HepG2 (cell line): ENCODE data around the gene IRX5. TPM values are rescaled to one million over a fixed set of nuclear protein-coding genes. Genes with fewer than 3 reads are reported as not detected.

ENCODE experiments used
- ATAC-seq: fragments of 200-7000 bp; cut with Tn5 transposase; 3 replicates; pipeline ENCODE4 v1.9.1; 2020; ENCODE audit warnings: mild to moderate bottlenecking, moderate library complexity
- BruUV-seq: library from RNA; stranded (reverse); fragments of 400-500 nt; replicated peaks from 2 replicates; lab custom pipeline; 2021; lab: Mats Ljungman, UMichigan
- CTCF ChIA-PET: fragments of 300-600 bp; formaldehyde crosslinking; extraction: SDS; loops from one replicate; lab custom pipeline; 2021; ENCODE audit warnings: low total read pairs, inconsistent platforms, low intra/inter-chr PET ratio; lab: Yijun Ruan, JAX
- POLR2A ChIA-PET: fragments of 350-600 bp; sonication (Branson Sonifier 250); formaldehyde crosslinking; loops from one replicate; lab custom pipeline; 2020; ENCODE audit warnings: antibody characterized with exemption, inconsistent platforms; lab: Yijun Ruan, JAX
- DNase-seq: peaks from one replicate; pipeline ENCODE4 v3.0.0-alpha.2; 2015; ENCODE audit warnings: low spot score
- FAIRE-seq: peaks from 3 replicates; lab custom pipeline; 2011; peaks lifted over from hg19 to GRCh38; lab: Jason Lieb, UNC
- H2AFZ ChIP-seq: one replicate; pipeline ENCODE4 v1.6.1; 2011; ENCODE audit warnings: low read length, inconsistent platforms
- H3K27ac ChIP-seq: fragments of 300-600 bp; 3 replicates; pipeline ENCODE4 v1.8.0; 2011; ENCODE audit warnings: mixed run types, mild to moderate bottlenecking, mixed read lengths, low read length, inconsistent platforms; ENCODE audit not compliant: insufficient read depth; ENCODE audit errors: extremely low read length
- H3K27me3 ChIP-seq, 2 experiments: fragments of 200-600 bp in 1 of 2; 2 replicates in 1 of 2; 3 replicates in 1 of 2; pipeline versions ENCODE4 v1.6.0 to v1.8.0; 2011; ENCODE audit warnings: low read length in 2 of 2, mild to moderate bottlenecking in 2 of 2, moderate library complexity in 2 of 2, inconsistent platforms in 1 of 2; ENCODE audit not compliant: insufficient read depth in 2 of 2, control insufficient read depth in 1 of 2
- H3K36me3 ChIP-seq, 2 experiments: fragments of 200-600 bp in 1 of 2; replicated peaks in 1 of 2; 2 replicates in 1 of 2; 3 replicates in 1 of 2; pipeline versions ENCODE4 v1.5.1 to v1.8.0; 2011; ENCODE audit warnings: low read length in 2 of 2, inconsistent platforms in 1 of 2; ENCODE audit not compliant: insufficient read depth in 2 of 2, control insufficient read depth in 1 of 2
- H3K4me1 ChIP-seq: 2 replicates; pipeline ENCODE4 v1.5.1; 2012; ENCODE audit warnings: low read length, inconsistent platforms; ENCODE audit not compliant: insufficient read depth
- H3K4me2 ChIP-seq: 2 replicates; pipeline ENCODE4 v1.6.0; 2011; ENCODE audit warnings: low read depth, low read length, inconsistent platforms
- H3K4me3 ChIP-seq, 3 experiments: fragments of 200-600 bp in 1 of 3; sonication (generic), shearing (Covaris generic) in 1 of 3; replicated peaks in 1 of 3; 2 replicates each; pipeline ENCODE4 v1.5.1; 2011 to 2016; ENCODE audit warnings: low read length in 3 of 3, inconsistent platforms in 2 of 3, low read depth in 2 of 3, mild to moderate bottlenecking in 2 of 3, control low read depth in 1 of 3, mixed read lengths in 1 of 3; ENCODE audit not compliant: insufficient read depth in 1 of 3
- H3K79me2 ChIP-seq: one replicate; pipeline ENCODE4 v1.6.1; 2011; ENCODE audit warnings: low read length, inconsistent platforms; ENCODE audit not compliant: insufficient read depth
- H3K9ac ChIP-seq: 2 replicates; pipeline ENCODE4 v1.6.0; 2011; ENCODE audit warnings: mild to moderate bottlenecking, low read depth, low read length, inconsistent platforms; ENCODE audit not compliant: insufficient read depth
- H3K9me3 ChIP-seq: 2 replicates; pipeline ENCODE4 v1.5.1; 2012; ENCODE audit warnings: mild to moderate bottlenecking, low read length
- H4K20me1 ChIP-seq: 2 replicates; pipeline ENCODE4 v1.6.0; 2011; ENCODE audit warnings: inconsistent platforms, mild to moderate bottlenecking, low read length, moderate library complexity; ENCODE audit not compliant: insufficient read depth
- ATF7-NPFF ChIP-seq: sonication (generic); formaldehyde crosslinking; IDR thresholded peaks from 2 replicates; pipeline ENCODE4 v1.8.1; 2023; ENCODE audit warnings: mild to moderate bottlenecking, low read depth, missing genetic modification reagents, moderate library complexity
- GFI1 ChIP-seq: sonication (generic); formaldehyde crosslinking; IDR thresholded peaks from 2 replicates; pipeline ENCODE4 v1.5.0; 2020; ENCODE audit warnings: missing genetic modification reagents, mild to moderate bottlenecking, borderline replicate concordance
- GMEB1 ChIP-seq: sonication (generic); formaldehyde crosslinking; IDR thresholded peaks from 2 replicates; pipeline ENCODE4 v1.5.1; 2020; ENCODE audit warnings: missing genetic modification reagents, mild to moderate bottlenecking, borderline replicate concordance
- HCFC1 ChIP-seq: fragments of 150-350 bp; IDR thresholded peaks from 2 replicates; pipeline ENCODE4 v1.6.1; 2014; ENCODE audit warnings: low read depth, low read length
- NCOA1 ChIP-seq: sonication (generic); formaldehyde crosslinking; IDR thresholded peaks from 2 replicates; pipeline ENCODE4 v1.9.0; 2021; ENCODE audit warnings: missing genetic modification reagents
- NFYB ChIP-seq: sonication (generic); formaldehyde crosslinking; IDR thresholded peaks from 2 replicates; pipeline ENCODE4 v1.4.0; 2020; ENCODE audit warnings: missing genetic modification reagents
- NKX3-1 ChIP-seq: sonication (generic); formaldehyde crosslinking; IDR thresholded peaks from 2 replicates; pipeline ENCODE4 v1.5.0; 2020; ENCODE audit warnings: missing genetic modification reagents
- RBFOX2 ChIP-seq: fragments of 200-400 bp; formaldehyde crosslinking; IDR thresholded peaks from 2 replicates; pipeline ENCODE4 v1.6.1; 2017; ENCODE audit warnings: low read depth, mild to moderate bottlenecking, low read length
- TOPORS ChIP-seq: sonication (generic); formaldehyde crosslinking; IDR thresholded peaks from 2 replicates; pipeline ENCODE4 v1.8.0; 2023; ENCODE audit warnings: mild to moderate bottlenecking, missing genetic modification reagents
- UBTF ChIP-seq: sonication (generic); formaldehyde crosslinking; IDR thresholded peaks from 2 replicates; pipeline ENCODE4 v1.4.0; 2020; ENCODE audit warnings: mild to moderate bottlenecking, missing genetic modification reagents
- ZMYM3 ChIP-seq: sonication (generic); formaldehyde crosslinking; IDR thresholded peaks from 2 replicates; pipeline ENCODE4 v1.5.1; 2020; ENCODE audit warnings: mild to moderate bottlenecking, missing genetic modification reagents
- ZNF343 ChIP-seq: sonication (generic); formaldehyde crosslinking; IDR thresholded peaks from 2 replicates; pipeline ENCODE4 v1.4.0; 2020; ENCODE audit warnings: mild to moderate bottlenecking, missing genetic modification reagents
- ZNF562 ChIP-seq: sonication (generic); formaldehyde crosslinking; IDR thresholded peaks from 2 replicates; pipeline ENCODE4 v1.8.0; 2022; ENCODE audit warnings: missing genetic modification reagents, borderline replicate concordance
- in situ Hi-C: cut with HindIII; loops from 2 replicates; pipeline ENCODE4 v1.10.0; 2017; ENCODE audit warnings: low pct_unique_long_range_greater_than_20kb; ENCODE audit not compliant: extremely low pct_ligation_motif_present
- intact Hi-C: fragments of 100-400 bp; cut with micrococcal nuclease; formaldehyde crosslinking; loops from one replicate; pipeline ENCODE4 v1.10.0; 2022; ENCODE audit not compliant: unreplicated experiment
- polyA plus RNA-seq, 8 experiments: library from polyadenylated mRNA; depleted of rRNA in 3 of 8; stranded (reverse) in 7 of 8; unstranded in 1 of 8; fragments of >200 nt; fragmentation: Illumina TruSeq in 4 of 8; extraction: Trizol in 4 of 8; gene quantifications; 2 replicates each; pipeline versions ENCODE4 v1.2.1 to v1.2.3, GENCODE V29; 2011 to 2016; ENCODE audit warnings: low read depth in 4 of 8, missing spikeins in 1 of 8, mixed read lengths in 1 of 8; ENCODE audit not compliant: insufficient read depth in 1 of 8
- total RNA-seq, 5 experiments: library from RNA; depleted of rRNA; stranded (reverse); fragments of >200 nt; fragmentation: Illumina TruSeq; extraction: Trizol; gene quantifications; 2 replicates each; pipeline ENCODE4 v1.2.3, GENCODE V29; 2016; ENCODE audit warnings: low read depth in 1 of 5
- TF ChIP-seq, protein P1 (sequence below): sonication (generic); formaldehyde crosslinking; IDR thresholded peaks from 2 replicates; pipeline ENCODE4 v1.8.0; 2022; ENCODE audit warnings: low read depth, missing genetic modification reagents
- TF ChIP-seq, protein P2 (sequence below): IDR thresholded peaks from 2 replicates; pipeline ENCODE4 v1.6.1; 2016; ENCODE audit warnings: missing biosample characterization, missing genetic modification reagents, low read depth
- TF ChIP-seq, protein P3 (sequence below): sonication (generic); formaldehyde crosslinking; IDR thresholded peaks from 2 replicates; pipeline ENCODE4 v1.4.0; 2020; ENCODE audit warnings: low read depth, mild to moderate bottlenecking, missing genetic modification reagents

The IRX5 gene
- total and polyA plus RNA-seq, 2 of the 13 experiments (the other 11 are each of a cell fraction or from before 2014, with no cell fraction given), result not detected

DNA sequence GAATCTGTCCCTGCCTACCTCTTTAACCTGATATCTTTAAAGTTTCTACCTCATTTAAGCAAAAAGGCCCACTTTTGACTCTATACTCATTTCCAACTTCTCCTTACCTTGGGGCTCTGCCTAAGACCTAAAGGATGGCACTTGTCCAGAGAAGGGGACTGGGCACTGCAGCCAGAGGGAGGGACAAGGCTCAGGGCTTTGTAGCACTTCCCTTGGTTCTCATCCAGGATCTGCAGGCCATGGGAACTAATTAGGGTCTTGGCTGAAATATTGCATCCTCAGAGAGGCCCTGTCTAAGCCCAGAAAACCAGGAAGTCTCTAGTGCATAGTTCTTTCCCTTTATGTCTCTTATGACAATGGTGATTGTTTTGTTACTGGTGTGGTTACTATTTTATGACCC is 37.3 kb downstream of the IRX5 start:
- no peak overlapping the region for H3K4me2 ChIP-seq
- no peak overlapping the region for H2AFZ ChIP-seq
- no peak overlapping the region for H3K4me3 ChIP-seq
- in situ Hi-C loops (no loop called here), intact Hi-C loops (no loop called here)
- ATAC-seq, result no peak
- ChIA-PET POLR2A (no interaction called here), CTCF (no interaction called here)
- H3K9ac ChIP-seq, result no peak overlapping the region
- no peaks in the 10 kb centered on the region; a peak in 2 of 5 replicates for H3K27me3 ChIP-seq
- H3K9me3 ChIP-seq, result no peaks in the 10 kb centered on the region
- no peak for DNase-seq
- H4K20me1 ChIP-seq, result no peaks in the 10 kb centered on the region
- no peaks in the 10 kb centered on the region for H3K36me3 ChIP-seq
- FAIRE-seq, result no peak
- BruUV-seq, result no TSS peak
- H3K79me2 ChIP-seq, result no peaks in the 10 kb centered on the region
- no peak overlapping the region for H3K27ac ChIP-seq
- no peaks in the 10 kb centered on the region for H3K4me1 ChIP-seq
- no peak for TF ChIP-seq NKX3-1 (CRISPR knock-in tag)
- no peak for TF ChIP-seq ATF7-NPFF (CRISPR knock-in tag)
- TF ChIP-seq GMEB1 (CRISPR knock-in tag), result no peak
- TF ChIP-seq, protein P1, sequence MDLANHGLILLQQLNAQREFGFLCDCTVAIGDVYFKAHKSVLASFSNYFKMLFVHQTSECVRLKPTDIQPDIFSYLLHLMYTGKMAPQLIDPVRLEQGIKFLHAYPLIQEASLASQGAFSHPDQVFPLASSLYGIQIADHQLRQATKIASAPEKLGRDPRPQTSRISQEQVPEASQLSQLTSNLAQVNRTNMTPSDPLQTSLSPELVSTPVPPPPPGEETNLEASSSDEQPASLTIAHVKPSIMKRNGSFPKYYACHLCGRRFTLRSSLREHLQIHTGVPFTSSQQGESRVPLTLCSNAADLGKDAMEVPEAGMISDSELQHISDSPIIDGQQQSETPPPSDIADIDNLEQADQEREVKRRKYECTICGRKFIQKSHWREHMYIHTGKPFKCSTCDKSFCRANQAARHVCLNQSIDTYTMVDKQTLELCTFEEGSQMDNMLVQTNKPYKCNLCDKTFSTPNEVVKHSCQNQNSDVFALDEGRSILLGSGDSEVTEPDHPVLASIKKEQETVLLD (CRISPR knock-in tag), result no peak
- no peak for TF ChIP-seq ZNF343 (CRISPR knock-in tag)
- no peak for TF ChIP-seq UBTF
- TF ChIP-seq ZMYM3, result no peak
- no peak for TF ChIP-seq NFYB (CRISPR knock-in tag)
- TF ChIP-seq, protein P2, sequence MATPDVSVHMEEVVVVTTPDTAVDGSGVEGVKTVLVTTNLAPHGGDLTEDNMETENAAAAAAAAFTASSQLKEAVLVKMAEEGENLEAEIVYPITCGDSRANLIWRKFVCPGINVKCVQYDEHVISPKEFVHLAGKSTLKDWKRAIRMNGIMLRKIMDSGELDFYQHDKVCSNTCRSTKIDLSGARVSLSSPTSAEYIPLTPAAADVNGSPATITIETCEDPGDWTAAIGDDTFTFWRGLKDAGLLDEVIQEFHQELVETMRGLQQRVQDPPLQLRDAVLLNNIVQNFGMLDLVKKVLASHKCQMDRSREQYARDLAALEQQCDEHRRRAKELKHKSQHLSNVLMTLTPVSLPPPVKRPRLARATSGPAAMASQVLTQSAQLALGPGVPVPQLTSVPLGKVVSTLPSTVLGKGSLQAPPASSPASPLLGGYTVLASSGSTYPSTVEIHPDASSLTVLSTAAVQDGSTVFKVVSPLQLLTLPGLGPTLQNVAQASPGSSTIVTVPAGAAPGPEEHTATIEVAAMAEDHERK (CRISPR knock-in tag), result no peak
- TF ChIP-seq HCFC1, result no peak
- no peak for TF ChIP-seq RBFOX2
- no peak for TF ChIP-seq ZNF562
- TF ChIP-seq TOPORS (CRISPR knock-in tag), result no peak
- TF ChIP-seq, protein P3, sequence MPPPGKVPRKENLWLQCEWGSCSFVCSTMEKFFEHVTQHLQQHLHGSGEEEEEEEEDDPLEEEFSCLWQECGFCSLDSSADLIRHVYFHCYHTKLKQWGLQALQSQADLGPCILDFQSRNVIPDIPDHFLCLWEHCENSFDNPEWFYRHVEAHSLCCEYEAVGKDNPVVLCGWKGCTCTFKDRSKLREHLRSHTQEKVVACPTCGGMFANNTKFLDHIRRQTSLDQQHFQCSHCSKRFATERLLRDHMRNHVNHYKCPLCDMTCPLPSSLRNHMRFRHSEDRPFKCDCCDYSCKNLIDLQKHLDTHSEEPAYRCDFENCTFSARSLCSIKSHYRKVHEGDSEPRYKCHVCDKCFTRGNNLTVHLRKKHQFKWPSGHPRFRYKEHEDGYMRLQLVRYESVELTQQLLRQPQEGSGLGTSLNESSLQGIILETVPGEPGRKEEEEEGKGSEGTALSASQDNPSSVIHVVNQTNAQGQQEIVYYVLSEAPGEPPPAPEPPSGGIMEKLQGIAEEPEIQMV (CRISPR knock-in tag), result no peak
- no peak for TF ChIP-seq GFI1 (CRISPR knock-in tag)
- TF ChIP-seq NCOA1 (CRISPR knock-in tag), result no peak
